GM21390 (cell line): Measurements from ENCODE around the gene ATP11B.
A peak's percentile ranks its signal among the peaks of the same experiment; 100 is the strongest.

ENCODE experiments used
- ATAC-seq: cut with Tn5 transposase; IDR thresholded peaks from one replicate; pipeline ENCODE4 v1.9.1; 2021; ENCODE audit not compliant: unreplicated experiment

The ATP11B gene

GRCh38 chr3:182792901-182793662, at the start of gene ATP11B:
TSS of gene ATP11B (plus strand) at chr3:182793504. CDS start at chr3:182793760, 256 bp downstream.
- peak; percentile 68 for ATAC-seq

- no peak for ATAC-seq
These were observed 46.3 kb upstream of the ATP11B start for GRCh38 chr3:182746959-182747358.

DNA sequence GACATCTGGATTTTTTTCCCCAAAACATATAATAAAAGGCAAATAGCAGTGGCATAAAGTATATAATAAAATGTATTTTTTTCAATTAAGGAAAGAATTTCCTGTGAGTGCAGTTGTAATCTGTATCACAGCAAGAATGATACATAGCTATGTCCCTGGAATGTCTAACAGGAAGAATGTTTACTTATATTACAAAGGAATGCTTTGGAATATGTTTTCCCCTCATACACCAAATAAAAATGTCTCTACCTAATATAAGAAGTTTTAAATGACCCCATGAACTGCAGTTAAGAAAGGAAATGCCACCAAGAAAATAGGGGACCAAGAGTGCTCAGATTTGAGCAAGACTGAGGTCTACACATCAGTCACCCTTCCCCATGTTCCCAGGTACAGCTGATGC, 38.0 kb upstream of the ATP11B start:
- ATAC-seq: no peak

- no peak for ATAC-seq
These were observed 37.6 kb upstream of the ATP11B start for GRCh38 chr3:182755712-182756111.

DNA sequence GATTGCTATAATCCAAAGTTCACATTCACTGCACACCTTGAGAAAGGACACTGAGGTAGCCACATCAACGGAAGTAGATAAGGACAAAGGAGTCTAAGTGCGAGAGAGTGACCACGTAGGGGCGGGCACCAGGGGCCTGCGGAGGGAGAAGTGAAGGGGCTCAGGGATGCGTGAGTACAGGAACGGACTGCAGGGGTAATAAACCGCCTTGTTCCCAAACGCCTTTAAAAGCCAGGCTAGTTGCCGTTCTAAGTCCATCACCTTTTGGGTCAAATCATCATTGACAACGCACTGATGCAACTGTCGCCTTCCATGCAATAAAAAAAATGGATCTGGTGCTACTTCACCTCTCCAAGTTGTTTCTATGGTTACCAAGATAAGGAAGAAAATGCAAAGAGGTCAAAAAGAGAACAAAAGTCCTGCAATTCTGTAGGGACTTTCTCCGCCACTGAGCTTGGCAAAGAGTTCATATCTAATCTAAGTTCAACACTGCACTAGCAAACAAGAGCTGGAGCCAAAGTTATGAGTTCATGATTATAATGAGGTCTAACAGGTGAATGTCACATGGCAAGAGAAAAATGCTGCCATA, 32.6 kb upstream of the ATP11B start:
- ATAC-seq: no peak

DNA sequence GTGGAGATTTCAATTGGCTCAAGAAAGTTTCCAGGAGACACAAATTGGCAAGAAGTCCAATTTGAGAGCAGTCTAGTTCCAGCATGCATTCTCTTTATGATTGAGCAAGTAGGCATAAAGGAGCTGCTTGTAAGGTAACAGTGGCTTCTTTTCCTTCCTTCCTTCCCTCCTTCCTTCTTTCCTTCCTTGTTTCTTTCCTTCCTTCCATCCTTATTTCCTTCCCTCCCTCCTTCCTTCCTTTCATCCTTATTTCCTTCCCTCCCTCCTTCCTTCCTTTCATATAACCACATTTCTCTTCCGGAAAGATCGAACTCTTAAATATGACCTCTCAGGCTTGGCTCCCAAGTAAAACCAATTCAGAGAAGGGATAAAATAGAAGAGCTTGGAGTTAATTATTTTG, 29.4 kb upstream of the ATP11B start:
- no peak for ATAC-seq

DNA sequence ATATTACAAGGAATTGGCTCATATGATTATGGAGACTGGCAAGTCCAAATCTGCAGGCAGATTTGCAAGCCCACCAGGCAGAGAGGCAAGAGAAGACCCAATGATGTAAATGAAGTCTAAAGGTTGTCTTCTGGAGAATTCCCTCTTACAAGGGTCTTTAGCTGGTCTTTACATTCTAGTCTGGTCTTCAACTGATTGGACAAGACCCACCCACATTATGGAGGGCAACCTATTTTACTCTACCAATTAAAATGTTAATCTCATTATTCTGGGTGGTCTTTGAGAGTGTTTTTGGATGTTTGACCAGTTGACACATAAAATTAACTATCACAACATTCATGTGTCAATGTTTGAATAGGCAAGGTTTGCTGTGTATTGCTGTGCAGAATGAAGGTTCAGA, 28.0 kb upstream of the ATP11B start:
- no peak for ATAC-seq

GRCh38 chr3:182766099-182766498, 27.2 kb upstream of the ATP11B start:
- ATAC-seq: no peak

GRCh38 chr3:182768413-182768812, 24.9 kb upstream of the ATP11B start:
- no peak for ATAC-seq

GRCh38 chr3:182769673-182770072, 23.6 kb upstream of the ATP11B start:
- no peak for ATAC-seq

DNA sequence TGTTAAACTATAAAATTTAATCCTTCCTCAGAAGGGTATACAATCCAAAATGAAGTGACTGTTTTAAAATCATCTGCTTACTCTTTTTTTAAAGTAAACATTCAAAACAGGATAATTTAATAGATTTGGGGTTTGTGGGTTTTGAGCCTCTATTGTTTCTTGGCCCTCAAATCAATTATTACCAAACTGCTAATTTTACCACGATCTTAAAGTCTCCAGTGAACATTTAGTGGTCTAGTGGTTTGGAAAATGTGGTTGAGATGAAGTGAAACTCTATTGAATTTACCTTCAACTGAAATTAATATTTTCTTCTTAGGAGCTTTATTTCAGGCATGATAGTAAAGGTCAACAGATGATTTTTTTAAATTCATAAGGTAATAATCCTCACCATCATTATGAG, 11.2 kb upstream of the ATP11B start:
- ATAC-seq: no peak

GRCh38 chr3:182783106-182783505, 10.2 kb upstream of the ATP11B start:
- no peak for ATAC-seq

- no peak for ATAC-seq
These were observed 8.8 kb upstream of the ATP11B start for GRCh38 chr3:182784542-182784941.

DNA sequence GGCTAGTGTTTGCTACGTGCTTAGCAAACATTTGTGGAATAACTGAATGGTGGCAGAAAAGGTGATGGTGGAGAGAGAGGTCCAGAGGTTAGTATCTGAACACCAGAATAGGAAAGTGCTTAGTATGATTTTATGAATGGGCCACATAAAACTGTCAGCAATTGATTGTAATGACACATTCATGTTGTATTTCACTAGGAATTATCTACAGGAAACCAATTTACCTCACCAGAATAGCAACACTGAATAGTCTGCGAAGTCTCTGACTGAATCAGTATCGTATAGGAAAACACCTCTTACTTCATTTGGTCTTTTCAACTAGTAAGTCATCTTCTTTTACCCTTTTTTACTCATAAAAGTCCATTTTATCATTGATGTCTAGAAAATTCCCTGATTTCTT, 8.2 kb upstream of the ATP11B start:
- no peak for ATAC-seq

GRCh38 chr3:182785756-182786155, 7.5 kb upstream of the ATP11B start:
- ATAC-seq: no peak

- no peak for ATAC-seq
These were observed 6.6 kb upstream of the ATP11B start for GRCh38 chr3:182786564-182787196.

GRCh38 chr3:182787302-182788036, 5.8 kb upstream of the ATP11B start:
- ATAC-seq: no peak

- ATAC-seq: peak; percentile 25
These were observed 3.9 kb upstream of the ATP11B start for GRCh38 chr3:182789371-182789770.

GRCh38 chr3:182790612-182791011, 2.7 kb upstream of the ATP11B start:
- ATAC-seq: no peak

DNA sequence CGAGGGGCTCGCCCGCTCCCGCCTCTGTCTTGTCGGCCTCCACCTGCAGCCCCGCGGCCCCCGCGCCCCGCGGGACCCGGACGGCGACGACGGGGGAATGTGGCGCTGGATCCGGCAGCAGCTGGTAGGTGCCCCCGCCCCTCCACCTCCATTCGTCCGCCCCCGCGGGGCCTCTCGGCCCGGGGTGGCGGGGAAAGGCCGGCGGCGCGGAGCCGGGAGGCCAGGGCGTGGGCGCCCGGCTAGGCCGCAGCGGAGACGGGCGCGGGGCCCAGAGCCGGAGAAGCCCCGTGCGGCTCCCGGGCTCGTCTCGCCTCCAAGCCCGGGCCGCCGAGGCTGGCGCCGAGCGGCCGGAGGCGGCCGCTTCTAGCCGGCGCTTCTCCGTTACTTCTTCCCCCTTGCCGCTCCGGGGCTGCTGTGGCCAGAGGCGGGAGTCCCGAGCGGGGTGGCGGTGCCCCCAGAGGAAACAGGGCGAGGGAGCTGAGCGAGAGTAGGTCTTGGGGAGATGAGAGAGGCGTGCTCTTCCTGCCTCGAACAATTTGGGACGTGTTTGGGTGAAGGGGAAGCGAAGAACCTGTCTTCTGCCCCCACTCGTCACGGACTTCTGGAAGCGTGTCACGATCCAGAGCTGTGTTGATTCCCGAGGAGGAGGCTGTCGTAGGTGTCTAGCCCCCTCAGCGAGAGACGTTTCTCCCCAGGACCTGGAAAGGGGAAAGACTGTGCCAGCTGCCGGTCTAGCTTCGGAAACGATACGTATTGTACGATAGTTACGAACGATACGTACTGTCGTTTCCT, 555 bp downstream of the ATP11B start:
- ATAC-seq: peak; percentile 29
